ENCODE data around the gene GTF2H1. TPM values are rescaled to one million over a fixed set of nuclear protein-coding genes. Genes with fewer than 3 reads are reported as not detected.
"Not testable (repeated sequence)": the region's sequence is repeated elsewhere in the genome, so short reads cannot be mapped to it uniquely, and the experiment has no call there.

The GTF2H1 gene
- total RNA-seq, 1 donor from 2014 or later = 40.8 TPM

GRCh38 chr11:18320617-18321016, 1.8 kb upstream of the GTF2H1 start:
- H3K9me3 ChIP-seq = no peaks in the 10 kb centered on the region
- DNase-seq (no peak), ATAC-seq (no peak)
- H3K4me3 ChIP-seq = peak overlapping the region; percentile 90
- TF ChIP-seq, protein P1, sequence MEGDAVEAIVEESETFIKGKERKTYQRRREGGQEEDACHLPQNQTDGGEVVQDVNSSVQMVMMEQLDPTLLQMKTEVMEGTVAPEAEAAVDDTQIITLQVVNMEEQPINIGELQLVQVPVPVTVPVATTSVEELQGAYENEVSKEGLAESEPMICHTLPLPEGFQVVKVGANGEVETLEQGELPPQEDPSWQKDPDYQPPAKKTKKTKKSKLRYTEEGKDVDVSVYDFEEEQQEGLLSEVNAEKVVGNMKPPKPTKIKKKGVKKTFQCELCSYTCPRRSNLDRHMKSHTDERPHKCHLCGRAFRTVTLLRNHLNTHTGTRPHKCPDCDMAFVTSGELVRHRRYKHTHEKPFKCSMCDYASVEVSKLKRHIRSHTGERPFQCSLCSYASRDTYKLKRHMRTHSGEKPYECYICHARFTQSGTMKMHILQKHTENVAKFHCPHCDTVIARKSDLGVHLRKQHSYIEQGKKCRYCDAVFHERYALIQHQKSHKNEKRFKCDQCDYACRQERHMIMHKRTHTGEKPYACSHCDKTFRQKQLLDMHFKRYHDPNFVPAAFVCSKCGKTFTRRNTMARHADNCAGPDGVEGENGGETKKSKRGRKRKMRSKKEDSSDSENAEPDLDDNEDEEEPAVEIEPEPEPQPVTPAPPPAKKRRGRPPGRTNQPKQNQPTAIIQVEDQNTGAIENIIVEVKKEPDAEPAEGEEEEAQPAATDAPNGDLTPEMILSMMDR (IDR thresholded peaks at IDR 0.05) = no peak
- H3K4me1 ChIP-seq = peaks cover 43% of the 10 kb centered on the region
- no peaks in the 10 kb centered on the region for H3K27me3 ChIP-seq
- intact Hi-C loops (cut with DNase I) = no loop called here
- H3K27ac ChIP-seq = no peak overlapping the region
- peaks cover 9% of the 10 kb centered on the region for H3K36me3 ChIP-seq

GRCh38 chr11:18321578-18321968, 794 bp upstream of the GTF2H1 start:
- Histone ChIP-seq H3K27me3 (no peaks in the 10 kb centered on the region), H3K36me3 (peaks cover 18% of the 10 kb centered on the region), H3K4me1 (peaks cover 43% of the 10 kb centered on the region), H3K4me3 (peak overlapping the region; percentile 90), H3K27ac (peak overlapping the region; percentile 98), H3K9me3 (no peaks in the 10 kb centered on the region)
- ATAC-seq = no peak
- DNase-seq = no peak
- intact Hi-C loops (cut with DNase I) = no loop called here
- TF ChIP-seq, protein P1 (IDR thresholded peaks at IDR 0.05) = no peak

DNA sequence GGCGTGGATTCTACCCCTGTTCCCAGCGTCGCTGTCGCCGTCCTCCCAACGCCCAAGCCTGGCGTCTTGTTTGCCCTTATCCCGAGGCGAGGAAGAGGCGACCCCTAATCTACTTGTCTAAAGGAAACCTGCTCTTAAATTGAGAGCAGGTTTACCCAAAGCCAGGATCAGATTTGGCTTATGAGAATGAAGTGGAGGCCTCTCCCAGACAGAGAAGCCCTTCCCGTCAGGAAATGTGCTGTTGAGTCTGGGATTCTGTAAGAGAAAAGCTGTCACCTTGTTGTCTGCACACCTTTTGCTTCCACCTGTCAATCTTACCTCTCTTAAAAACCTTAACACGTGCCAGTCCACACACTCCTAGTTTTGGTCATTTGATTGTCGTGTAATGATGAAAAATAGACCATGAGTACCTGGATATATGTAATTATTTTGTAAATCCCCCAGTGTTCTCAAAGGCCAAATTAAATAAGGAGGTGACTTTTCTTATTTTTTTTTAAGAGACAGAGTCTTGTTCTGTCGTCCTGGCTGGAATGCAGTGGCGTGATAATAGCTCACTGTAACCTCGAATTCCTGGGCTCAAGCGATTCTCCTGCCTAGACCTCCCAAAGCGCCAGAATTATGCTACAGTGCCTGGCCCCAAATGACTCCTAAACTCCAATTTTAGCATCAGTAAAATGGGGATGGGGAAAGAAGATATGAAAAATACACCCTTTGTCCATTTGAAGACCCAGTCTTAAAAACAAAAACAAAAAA, 627 bp downstream of the GTF2H1 start:
- Histone ChIP-seq H3K4me3 (peak overlapping the region; percentile 90), H3K9me3 (no peaks in the 10 kb centered on the region), H3K36me3 (peaks cover 31% of the 10 kb centered on the region), H3K4me1 (peaks cover 43% of the 10 kb centered on the region), H3K27me3 (no peaks in the 10 kb centered on the region), H3K27ac (peak overlapping the region; percentile 98)
- intact Hi-C loops (cut with DNase I) = no loop called here
- ATAC-seq (no peak), DNase-seq (no peak)
- TF ChIP-seq, protein P1 (IDR thresholded peaks at IDR 0.05) = no peak

DNA sequence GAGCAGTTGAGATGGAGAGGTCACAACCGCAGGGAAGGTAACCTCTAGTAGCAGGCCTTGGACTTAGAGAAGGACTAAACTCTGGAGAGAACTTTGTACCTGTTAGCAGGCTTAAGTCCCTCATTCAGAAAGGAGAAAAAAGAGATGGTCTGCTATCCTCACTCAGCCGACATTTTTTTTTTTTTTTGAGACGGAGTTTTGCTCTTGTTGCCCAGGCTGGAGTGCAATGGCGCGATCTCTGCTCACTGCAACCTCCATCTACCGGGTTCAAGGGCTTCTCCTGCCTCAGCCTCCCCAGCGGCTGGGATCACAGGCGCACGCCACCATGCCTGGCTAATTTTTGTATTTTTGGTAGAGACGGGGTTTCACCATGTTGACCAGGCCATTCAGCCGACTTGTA, 1.5 kb downstream of the GTF2H1 start:
- ATAC-seq; H3K27me3 ChIP-seq; H3K9me3 ChIP-seq; DNase-seq; intact Hi-C loops (cut with DNase I); H3K27ac ChIP-seq: not testable (repeated sequence)
- Histone ChIP-seq H3K4me1 (peaks cover 43% of the 10 kb centered on the region), H3K36me3 (peaks cover 38% of the 10 kb centered on the region), H3K4me3 (peak overlapping the region; percentile 90)

- Histone ChIP-seq H3K36me3 (peaks cover 42% of the 10 kb centered on the region), H3K4me3 (peak overlapping the region; percentile 90), H3K9me3 (no peaks in the 10 kb centered on the region), H3K27me3 (no peaks in the 10 kb centered on the region), H3K27ac (no peak overlapping the region), H3K4me1 (peaks cover 42% of the 10 kb centered on the region)
- ATAC-seq (no peak), DNase-seq (no peak)
- TF ChIP-seq, protein P1 (IDR thresholded peaks at IDR 0.05) = no peak
- intact Hi-C loops (cut with DNase I) = no loop called here
Measured at GRCh38 chr11:18324381-18324780, 2.0 kb downstream of the GTF2H1 start.

DNA sequence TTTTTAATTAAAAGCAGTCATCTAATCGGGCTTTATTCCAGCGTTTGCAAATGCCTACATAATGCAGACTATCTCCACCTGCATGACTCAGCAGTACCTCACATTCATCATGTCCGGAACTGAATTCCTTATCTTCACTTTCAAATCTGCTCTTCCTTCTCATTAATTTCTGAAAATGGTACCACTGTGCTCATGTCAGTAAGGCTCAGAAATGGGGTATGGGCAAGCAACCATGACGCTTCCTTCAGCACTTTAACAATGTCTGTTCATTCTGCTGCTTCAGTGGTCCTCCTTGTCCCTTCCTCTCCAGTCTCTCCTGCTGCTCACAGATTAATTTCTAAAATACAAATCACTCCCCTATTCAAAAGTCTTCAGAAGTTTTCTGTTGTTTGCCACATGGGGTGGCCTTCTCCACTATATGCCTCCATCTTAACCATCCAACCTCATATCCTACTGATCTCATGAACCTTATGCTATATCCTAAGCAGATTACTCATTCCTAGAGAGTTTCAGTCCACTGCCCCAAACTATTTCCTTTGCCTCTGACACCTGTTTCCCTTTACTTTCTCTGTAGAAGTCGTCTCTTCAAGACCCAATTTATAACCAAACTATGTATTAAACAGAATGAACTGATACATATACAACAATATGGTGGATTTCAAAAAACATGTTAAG, 7.0 kb downstream of the GTF2H1 start:
- Histone ChIP-seq H3K4me1 (peaks cover 10% of the 10 kb centered on the region), H3K4me3 (no peak overlapping the region), H3K27ac (no peak overlapping the region), H3K36me3 (peaks cover 81% of the 10 kb centered on the region), H3K9me3 (no peaks in the 10 kb centered on the region), H3K27me3 (no peaks in the 10 kb centered on the region)
- intact Hi-C loops (cut with DNase I) = no loop called here
- TF ChIP-seq, protein P1 (IDR thresholded peaks at IDR 0.05) = no peak
- DNase-seq (no peak), ATAC-seq (no peak)

Measured in upper lobe of right lung (tissue), 1 donor.